Measurements from ENCODE around the gene PNLDC1. TPM values are rescaled to one million over a fixed set of nuclear protein-coding genes. Genes with fewer than 3 reads are reported as not detected.

Gene PNLDC1
- polyA plus RNA-seq, 1 donor from 2014 or later, result not detected

DNA sequence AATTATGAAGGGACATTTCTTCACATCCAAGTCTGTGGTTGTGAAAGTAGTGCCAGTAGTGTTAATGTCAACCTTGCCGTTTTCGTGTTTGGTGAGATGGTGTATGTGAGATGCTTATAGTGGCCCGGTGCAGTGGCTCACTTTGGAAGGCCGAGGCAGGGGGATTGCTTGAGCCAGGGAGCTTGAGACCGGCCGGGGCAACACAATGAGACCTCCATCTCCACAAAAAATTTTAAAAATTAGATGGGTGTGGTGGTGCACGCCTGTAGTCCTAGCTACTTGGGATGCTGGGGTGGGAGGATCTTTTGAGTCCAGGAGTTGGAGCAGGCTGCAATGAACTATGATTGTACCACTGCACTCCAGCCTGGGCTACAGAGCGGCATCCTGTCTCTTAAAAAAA lies 37.4 kb downstream of the PNLDC1 start:
- Histone ChIP-seq H3K9me2 (ENCODE audit: insufficient read depth, low read length) (no peaks in the 10 kb centered on the region), H3K27me3 (ENCODE audit: insufficient read depth, low read depth, low read length) (no peaks in the 10 kb centered on the region), H3K36me3 (ENCODE audit: insufficient read depth, low read length) (no peaks in the 10 kb centered on the region), H3K4me2 (ENCODE audit: low read length) (no peak overlapping the region), H3K27ac (ENCODE audit: low read length) (no peak overlapping the region), H3K9ac (ENCODE audit: low read length) (no peak overlapping the region), H3F3A (ENCODE audit: insufficient read depth, low read length, poor library complexity, severe bottlenecking) (no peaks in the 10 kb centered on the region), H3K9me3 (ENCODE audit: low read length) (no peaks in the 10 kb centered on the region), H4K20me1 (ENCODE audit: insufficient read depth) (no peaks in the 10 kb centered on the region), H2AFZ (ENCODE audit: low read depth, low read length) (no peak overlapping the region), H3K4me3 (ENCODE audit: low read length) (no peak overlapping the region), H3K79me2 (replicated peaks; ENCODE audit: insufficient read depth, low read length) (no peaks in the 10 kb centered on the region)
- TF ChIP-seq RAD21 (conservative IDR thresholded peaks at IDR 0.05) (no peak), POLR2AphosphoS5 (IDR thresholded peaks at IDR 0.05) (no peak), EZH2 (IDR thresholded peaks at IDR 0.05; ENCODE audit: borderline replicate concordance, insufficient read depth, low read length, poor library complexity, severe bottlenecking) (no peak), TAF1 (IDR thresholded peaks at IDR 0.05; ENCODE audit: low read depth) (no peak), EP300 (conservative IDR thresholded peaks at IDR 0.05; ENCODE audit: poor library complexity, severe bottlenecking) (no peak), REST (IDR thresholded peaks at IDR 0.05; ENCODE audit: borderline replicate concordance) (no peak), MXI1 (conservative IDR thresholded peaks at IDR 0.05; ENCODE audit: poor library complexity, severe bottlenecking) (no peak), CTCF (IDR thresholded peaks at IDR 0.05; ENCODE audit: poor library complexity, severe bottlenecking) (no peak), SMC3 (conservative IDR thresholded peaks at IDR 0.05; ENCODE audit: poor library complexity) (no peak)

GRCh38 chr6:159838020-159838744 lies 38.1 kb downstream of the PNLDC1 start:
- no peaks in the 10 kb centered on the region for H3K9me2 ChIP-seq (ENCODE audit: insufficient read depth, low read length)
- H3K4me3 ChIP-seq (ENCODE audit: low read length), result no peak overlapping the region
- no peak overlapping the region for H3K9ac ChIP-seq (ENCODE audit: low read length)
- H3K27me3 ChIP-seq (ENCODE audit: insufficient read depth, low read depth, low read length), result no peaks in the 10 kb centered on the region
- TF ChIP-seq POLR2AphosphoS5 (IDR thresholded peaks at IDR 0.05) (no peak), EZH2 (IDR thresholded peaks at IDR 0.05; ENCODE audit: borderline replicate concordance, insufficient read depth, low read length, poor library complexity, severe bottlenecking) (no peak), TAF1 (IDR thresholded peaks at IDR 0.05; ENCODE audit: low read depth) (no peak), MXI1 (conservative IDR thresholded peaks at IDR 0.05; ENCODE audit: poor library complexity, severe bottlenecking) (no peak), REST (IDR thresholded peaks at IDR 0.05; ENCODE audit: borderline replicate concordance) (no peak), CTCF (IDR thresholded peaks at IDR 0.05; ENCODE audit: poor library complexity, severe bottlenecking) (no peak)
- H3K9me3 ChIP-seq (ENCODE audit: low read length), result no peaks in the 10 kb centered on the region
- no peaks in the 10 kb centered on the region for H3K36me3 ChIP-seq (ENCODE audit: insufficient read depth, low read length)
- no peak overlapping the region for H2AFZ ChIP-seq (ENCODE audit: low read depth, low read length)
- H3F3A ChIP-seq (ENCODE audit: insufficient read depth, low read length, poor library complexity, severe bottlenecking), result no peaks in the 10 kb centered on the region
- no peaks in the 10 kb centered on the region for H4K20me1 ChIP-seq (ENCODE audit: insufficient read depth)
- H3K27ac ChIP-seq (ENCODE audit: low read length), result no peak overlapping the region
- no peaks in the 10 kb centered on the region for H3K79me2 ChIP-seq (replicated peaks; ENCODE audit: insufficient read depth, low read length)
- H3K4me2 ChIP-seq (ENCODE audit: low read length), result no peak overlapping the region

All from neural cell (in vitro differentiated cells).